AG04449 (cell line): ENCODE data around the gene PMEPA1.

Experiments used
- CTCF ChIA-PET: fragments of 350-600 bp; formaldehyde crosslinking; extraction: SDS; loops from one replicate; lab custom pipeline; 2021; ENCODE audit warnings: antibody characterized with exemption; lab: Yijun Ruan, JAX
- POLR2A ChIA-PET: fragments of 400-600, 350-600 bp; formaldehyde crosslinking; extraction: SDS; loops from one replicate; lab custom pipeline; 2020; ENCODE audit warnings: antibody characterized with exemption, inconsistent platforms; lab: Yijun Ruan, JAX
- DNase-seq: peaks from one replicate; pipeline ENCODE4 v3.0.0-alpha.2; 2010; ENCODE audit warnings: low read depth, low spot score
- H3K4me3 ChIP-seq: 2 replicates; pipeline ENCODE4 v1.5.1; 2011; ENCODE audit warnings: low read depth, mild to moderate bottlenecking, control low read depth, low read length
- TF ChIP-seq, protein P1 (sequence below): IDR thresholded peaks from one replicate; pipeline ENCODE4 v1.5.1; 2011; ENCODE audit warnings: mild to moderate bottlenecking, moderate library complexity, low read length, control low read depth, inconsistent platforms; ENCODE audit not compliant: insufficient read depth; ENCODE audit errors: missing control alignments

PMEPA1 gene

DNA sequence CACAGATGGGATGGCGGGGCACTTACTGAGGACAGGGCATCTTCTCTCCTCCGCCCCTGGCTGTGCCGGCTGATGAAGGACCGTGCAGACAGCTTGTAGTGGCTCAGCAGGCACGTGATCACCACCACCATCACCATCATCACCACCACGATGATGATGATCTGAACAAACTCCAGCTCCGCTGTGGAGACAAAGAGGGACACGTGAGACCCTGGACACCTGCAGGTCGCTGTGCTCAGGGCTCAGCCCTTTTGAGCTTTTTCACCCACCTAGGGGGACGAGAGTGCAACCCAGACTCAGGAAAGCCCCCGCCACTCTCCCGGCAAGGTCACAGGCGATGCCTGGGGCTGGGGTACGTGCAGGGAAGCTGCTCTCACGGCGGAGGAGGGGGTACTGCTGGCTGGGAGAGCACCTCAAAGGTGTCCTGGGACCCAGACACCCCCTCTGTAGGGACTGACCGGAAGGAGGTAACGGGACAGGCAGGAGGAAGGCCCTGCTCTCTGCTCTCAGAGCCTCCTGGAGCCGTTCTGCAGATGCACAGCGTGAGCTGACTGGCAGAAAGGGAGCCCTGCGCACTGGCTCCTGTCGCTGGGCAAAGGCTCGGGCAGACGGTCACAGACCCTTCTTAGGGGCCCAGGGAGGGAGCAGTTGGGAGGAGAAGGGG is 50.2 kb downstream of the PMEPA1 start:
- no peak overlapping the region for H3K4me3 ChIP-seq
- ChIA-PET CTCF (interaction anchor here (1.1 to 1.5 kb wide), 2 partner anchors 11 to 428 kb away, joined by 3 to 6 read pairs; no protein-coding TSS in a partner anchor), POLR2A (no interaction called here)
- no peak for DNase-seq
- TF ChIP-seq, protein P1, sequence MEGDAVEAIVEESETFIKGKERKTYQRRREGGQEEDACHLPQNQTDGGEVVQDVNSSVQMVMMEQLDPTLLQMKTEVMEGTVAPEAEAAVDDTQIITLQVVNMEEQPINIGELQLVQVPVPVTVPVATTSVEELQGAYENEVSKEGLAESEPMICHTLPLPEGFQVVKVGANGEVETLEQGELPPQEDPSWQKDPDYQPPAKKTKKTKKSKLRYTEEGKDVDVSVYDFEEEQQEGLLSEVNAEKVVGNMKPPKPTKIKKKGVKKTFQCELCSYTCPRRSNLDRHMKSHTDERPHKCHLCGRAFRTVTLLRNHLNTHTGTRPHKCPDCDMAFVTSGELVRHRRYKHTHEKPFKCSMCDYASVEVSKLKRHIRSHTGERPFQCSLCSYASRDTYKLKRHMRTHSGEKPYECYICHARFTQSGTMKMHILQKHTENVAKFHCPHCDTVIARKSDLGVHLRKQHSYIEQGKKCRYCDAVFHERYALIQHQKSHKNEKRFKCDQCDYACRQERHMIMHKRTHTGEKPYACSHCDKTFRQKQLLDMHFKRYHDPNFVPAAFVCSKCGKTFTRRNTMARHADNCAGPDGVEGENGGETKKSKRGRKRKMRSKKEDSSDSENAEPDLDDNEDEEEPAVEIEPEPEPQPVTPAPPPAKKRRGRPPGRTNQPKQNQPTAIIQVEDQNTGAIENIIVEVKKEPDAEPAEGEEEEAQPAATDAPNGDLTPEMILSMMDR = no peak

DNA sequence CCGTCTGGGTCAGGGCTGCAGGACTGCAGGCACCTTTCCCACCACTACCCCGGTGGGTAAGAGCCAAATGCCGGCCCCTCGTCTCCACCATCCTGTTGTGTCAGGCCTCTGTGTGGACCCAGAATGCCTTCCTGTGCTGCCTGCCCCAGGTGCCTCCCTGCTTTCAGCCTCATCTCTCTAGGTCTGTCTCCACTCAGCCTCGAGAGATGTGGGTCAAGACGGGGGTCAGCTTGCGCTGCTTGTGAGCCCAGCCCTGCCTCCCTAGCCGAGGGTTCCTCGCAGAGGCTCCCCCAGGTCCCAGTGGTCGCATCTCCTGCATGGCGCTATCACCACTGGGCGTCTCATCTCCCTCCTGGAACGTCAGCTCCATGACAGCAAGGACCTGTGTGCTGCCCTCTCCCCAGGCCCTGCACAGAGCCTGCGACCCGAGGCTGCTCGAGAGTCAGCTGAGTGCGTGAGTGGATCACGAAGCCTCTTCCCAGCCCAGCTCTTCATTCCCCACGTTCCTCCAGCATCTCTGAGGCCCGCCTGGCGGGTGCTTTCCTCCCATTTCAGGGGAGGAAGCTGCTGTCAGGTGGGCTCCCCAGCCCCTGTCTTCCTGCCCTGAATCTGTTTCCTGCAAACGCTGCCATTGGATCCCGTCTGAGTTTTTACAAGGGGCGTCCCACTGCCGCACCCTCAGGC is 50.8 kb downstream of the PMEPA1 start:
- ChIA-PET POLR2A (no interaction called here), CTCF (interaction anchor here (1.5 kb wide), 1 partner anchor 10 kb away, joined by 6 read pairs; no protein-coding TSS in a partner anchor)
- DNase-seq = no peak
- TF ChIP-seq, protein P1 = no peak
- no peak overlapping the region for H3K4me3 ChIP-seq

DNA sequence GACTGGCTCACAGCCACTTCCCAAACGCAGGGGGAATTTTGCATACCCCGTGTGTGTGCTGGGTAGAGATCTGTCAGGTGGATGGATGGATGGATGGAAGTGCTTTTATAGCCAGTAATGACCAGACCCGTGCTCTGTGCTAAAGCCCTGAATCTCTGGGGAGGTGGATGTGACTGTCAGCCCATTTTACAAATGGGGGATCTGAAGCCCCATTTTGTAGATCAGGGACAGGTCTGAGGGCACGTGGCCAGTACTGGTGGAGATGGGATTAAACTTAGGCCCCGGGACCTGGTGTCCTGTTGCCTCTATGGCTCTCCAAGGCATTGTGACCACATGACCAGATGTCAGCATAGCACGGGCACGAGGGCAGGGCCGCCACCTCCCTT is 51.4 kb downstream of the PMEPA1 start:
- no peak for DNase-seq
- CTCF ChIA-PET = interaction anchor here (1.5 kb wide), 1 partner anchor 10 kb away, joined by 6 read pairs; no protein-coding TSS in a partner anchor
- POLR2A ChIA-PET = no interaction called here

DNA sequence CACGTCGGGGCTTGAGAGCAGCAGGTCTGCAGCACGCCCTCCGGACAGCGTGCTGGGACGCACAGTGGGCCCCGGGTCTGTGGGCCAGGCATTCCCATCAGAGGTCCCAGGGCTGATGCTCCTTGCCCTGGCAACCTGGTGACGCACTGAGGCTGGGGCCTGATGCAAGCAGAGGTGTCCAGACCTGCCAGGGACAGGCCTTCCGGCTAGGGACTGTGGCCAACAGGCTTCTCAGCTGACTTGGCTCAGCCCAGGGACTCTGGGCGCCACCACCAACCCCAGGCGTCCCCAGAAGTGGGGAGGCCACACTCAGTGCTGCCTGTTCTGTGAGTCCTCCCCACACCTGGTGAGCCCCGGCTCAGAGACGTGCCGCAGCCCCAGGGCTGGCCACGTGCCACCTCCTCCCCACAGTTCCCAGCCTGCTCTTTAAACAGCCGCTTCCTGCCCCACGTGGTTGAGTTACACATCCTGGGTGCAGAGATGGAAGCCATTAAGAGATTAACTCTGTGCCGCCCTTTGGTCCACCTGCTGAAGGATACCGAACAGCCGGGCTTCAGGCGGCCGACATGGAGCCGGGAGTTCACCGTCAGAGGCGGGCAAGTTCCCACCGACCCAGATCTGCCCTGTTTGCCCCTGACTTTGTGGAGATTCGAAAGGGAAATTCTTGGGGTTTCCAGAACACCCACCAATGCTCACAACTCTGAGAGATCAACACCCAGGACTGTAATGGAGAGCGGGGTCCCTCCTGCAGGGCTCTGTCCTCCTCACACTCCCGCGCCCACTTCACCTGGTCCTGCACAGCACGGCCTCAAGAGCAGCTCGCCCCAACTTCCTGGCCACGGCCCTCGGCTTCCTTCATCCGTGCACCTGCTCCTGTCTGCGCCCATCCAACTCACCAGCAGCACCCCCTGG is 52.0 kb downstream of the PMEPA1 start:
- ChIA-PET CTCF (interaction anchor here (5.4 kb wide), 1 partner anchor 429 kb away, joined by 59 read pairs; no protein-coding TSS in a partner anchor), POLR2A (no interaction called here)
- TF ChIP-seq, protein P1 = no peak
- DNase-seq = no peak
- H3K4me3 ChIP-seq = no peak overlapping the region

More for the DNA sequence above, 51.4 kb downstream of the PMEPA1 start:
- TF ChIP-seq, protein P1 = no peak
- H3K4me3 ChIP-seq = no peak overlapping the region

DNA sequence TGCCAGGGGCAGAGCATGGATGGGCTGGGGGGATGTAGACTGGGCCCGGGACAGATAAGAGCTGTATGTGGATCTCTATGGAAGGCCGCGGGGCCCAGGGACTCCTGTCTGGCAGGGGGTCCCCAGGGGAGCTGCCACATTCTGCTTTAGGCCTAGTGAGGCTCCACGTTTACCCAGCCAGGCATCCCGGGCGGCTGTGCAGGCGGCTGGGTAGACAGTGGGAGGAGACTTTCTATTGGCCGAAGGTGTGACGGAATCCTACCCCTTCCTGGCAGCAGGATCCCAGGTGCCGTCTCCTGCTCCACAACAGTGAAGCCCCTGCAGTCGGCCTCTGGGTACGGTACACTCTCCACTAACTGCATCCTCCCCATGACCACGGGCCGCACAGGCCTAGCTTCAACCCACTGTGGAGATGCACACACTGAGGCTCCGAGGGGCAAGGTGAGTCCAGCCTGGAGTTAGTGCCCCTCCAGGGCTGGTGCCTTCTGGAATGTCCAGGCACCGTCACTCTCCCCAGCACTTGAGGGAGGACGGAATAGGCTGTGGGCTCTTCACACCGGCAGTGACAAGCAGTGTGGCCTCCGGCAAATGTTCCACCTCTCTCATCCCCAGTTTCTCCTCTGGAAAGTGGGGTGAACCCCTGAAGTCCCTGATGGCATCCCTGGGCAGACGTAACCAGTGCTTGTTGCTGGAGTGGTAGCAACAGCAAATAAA is 52.8 kb downstream of the PMEPA1 start:
- TF ChIP-seq, protein P1 = no peak
- no peak overlapping the region for H3K4me3 ChIP-seq
- POLR2A ChIA-PET = no interaction called here
- DNase-seq = no peak
- CTCF ChIA-PET = interaction anchor here (1.2 to 5.4 kb wide), 3 partner anchors 9 to 524 kb away, joined by 3 to 59 read pairs (median 42); no protein-coding TSS in a partner anchor
